Ishikawa (cell line): ENCODE data around the gene CGN.
A peak's percentile ranks its signal among the peaks of the same experiment; 100 is the strongest.

Experiments
- CEBPB ChIP-seq: IDR thresholded peaks from 2 replicates; pipeline ENCODE4 v1.6.1; 2012
- CREB1 ChIP-seq: IDR thresholded peaks from 2 replicates; pipeline ENCODE4 v1.6.1; 2012; ENCODE audit warnings: low read depth
- EGR1 ChIP-seq: IDR thresholded peaks from 2 replicates; pipeline ENCODE4 v1.6.1; 2012
- EP300 ChIP-seq: IDR thresholded peaks from 2 replicates; pipeline ENCODE4 v1.6.1; 2012; ENCODE audit warnings: borderline replicate concordance
- FOXM1 ChIP-seq: IDR thresholded peaks from 2 replicates; pipeline ENCODE4 v1.6.1; 2012; ENCODE audit warnings: low read depth, borderline replicate concordance
- MAX ChIP-seq: IDR thresholded peaks from 2 replicates; pipeline ENCODE4 v1.6.1; 2012
- NFIC ChIP-seq: IDR thresholded peaks from 2 replicates; pipeline ENCODE4 v1.6.1; 2012
- RAD21 ChIP-seq: IDR thresholded peaks from 2 replicates; pipeline ENCODE4 v1.6.1; 2012; ENCODE audit warnings: low read depth
- REST ChIP-seq: IDR thresholded peaks from 2 replicates; pipeline ENCODE4 v1.6.1; 2012; ENCODE audit warnings: low read depth, mild to moderate bottlenecking
- TAF1 ChIP-seq: IDR thresholded peaks from 2 replicates; pipeline ENCODE4 v1.6.1; 2012; ENCODE audit warnings: low read depth, mild to moderate bottlenecking
- TCF12 ChIP-seq: IDR thresholded peaks from 2 replicates; pipeline ENCODE4 v1.6.1; 2012; ENCODE audit warnings: low read depth
- TEAD4 ChIP-seq: IDR thresholded peaks from 2 replicates; pipeline ENCODE4 v1.6.1; 2012
- YY1 ChIP-seq: IDR thresholded peaks from 2 replicates; pipeline ENCODE4 v1.6.1; 2012; ENCODE audit warnings: low read depth
- ZBTB7A ChIP-seq: IDR thresholded peaks from 2 replicates; pipeline ENCODE4 v1.6.1; 2012; ENCODE audit warnings: low read depth
- TF ChIP-seq, protein P1 (sequence below): IDR thresholded peaks from 2 replicates; pipeline ENCODE4 v1.6.1; 2012

The CGN gene

DNA sequence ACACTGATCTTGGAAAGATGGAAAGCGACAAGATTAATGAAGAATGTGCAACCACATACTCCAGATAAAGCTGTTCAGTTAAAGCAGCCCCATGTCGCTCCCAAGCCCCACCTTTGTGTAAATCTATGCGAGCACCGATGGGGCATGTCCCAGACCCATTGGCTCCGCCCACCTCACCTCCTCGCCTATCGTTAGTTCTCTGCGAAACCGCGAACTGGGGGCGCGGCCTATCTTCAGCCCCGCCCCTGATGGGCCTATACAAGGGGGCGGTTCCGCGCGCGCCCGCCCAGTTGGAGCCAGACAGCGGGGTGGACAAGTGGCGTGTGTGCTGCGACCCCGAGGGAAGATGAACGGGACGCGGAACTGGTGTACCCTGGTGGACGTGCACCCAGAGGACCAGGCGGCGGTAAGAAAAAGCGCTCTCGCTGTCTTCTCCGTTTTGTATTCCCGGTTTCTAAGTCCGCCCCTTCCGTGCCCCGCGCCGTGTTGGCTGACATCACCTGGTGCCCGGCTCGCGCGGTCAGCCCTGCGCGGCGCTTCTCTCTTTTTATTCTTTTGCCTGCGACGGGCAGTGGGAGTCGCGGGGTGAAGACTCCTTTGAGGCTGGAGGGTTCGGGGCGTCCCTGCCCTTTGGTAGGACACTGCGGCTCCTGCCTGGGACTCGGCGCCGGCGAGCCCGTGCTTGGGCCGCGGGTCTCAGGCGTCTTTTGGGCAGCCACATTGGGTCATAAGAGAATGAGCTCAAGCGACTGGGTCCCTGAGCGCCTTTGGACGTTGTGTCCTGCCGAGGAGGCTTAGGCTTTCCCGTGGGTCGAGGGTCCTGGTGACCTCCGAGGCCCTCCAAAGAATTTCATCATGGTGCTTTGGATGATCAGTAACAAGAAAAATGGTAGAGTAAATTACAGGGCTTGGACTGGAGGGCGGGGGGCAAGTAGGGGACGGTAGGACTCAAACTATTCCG lies 29.1 kb downstream of the CGN start, which contains the start of gene TUFT1:
TSS of gene TUFT1 (plus strand) at position 289 of the 961 bp plus-strand sequence. CDS start at position 347, 58 bp downstream.
- peak; percentile 6; the same call in 1 of the 2 replicates for TF ChIP-seq NFIC
- TF ChIP-seq ZBTB7A: no peak
- TF ChIP-seq TAF1: peak; percentile 62
- no peak for TF ChIP-seq TCF12

GRCh38 chr1:151540982-151541377 lies 29.8 kb downstream of the CGN start:
- TF ChIP-seq CEBPB (no peak), RAD21 (no peak), MAX (no peak), YY1 (no peak)

GRCh38 chr1:151541752-151542151 lies 30.6 kb downstream of the CGN start:
- TF ChIP-seq, protein P1, sequence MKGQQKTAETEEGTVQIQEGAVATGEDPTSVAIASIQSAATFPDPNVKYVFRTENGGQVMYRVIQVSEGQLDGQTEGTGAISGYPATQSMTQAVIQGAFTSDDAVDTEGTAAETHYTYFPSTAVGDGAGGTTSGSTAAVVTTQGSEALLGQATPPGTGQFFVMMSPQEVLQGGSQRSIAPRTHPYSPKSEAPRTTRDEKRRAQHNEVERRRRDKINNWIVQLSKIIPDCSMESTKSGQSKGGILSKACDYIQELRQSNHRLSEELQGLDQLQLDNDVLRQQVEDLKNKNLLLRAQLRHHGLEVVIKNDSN: no peak
- TF ChIP-seq NFIC (no peak), FOXM1 (no peak), ZBTB7A (no peak), CREB1 (no peak), MAX (no peak), TEAD4 (no peak), EGR1 (no peak), YY1 (no peak), REST (no peak), RAD21 (no peak)

GRCh38 chr1:151542710-151543129 lies 31.5 kb downstream of the CGN start:
- TF ChIP-seq TCF12 (peak; percentile 68), CREB1 (no peak), TEAD4 (peak; percentile 52), YY1 (no peak), EGR1 (no peak), RAD21 (no peak), TAF1 (no peak), EP300 (peak; percentile 58; the same call in 1 of the 2 replicates), NFIC (peak; percentile 77), ZBTB7A (no peak), REST (no peak), FOXM1 (no peak), MAX (no peak), CEBPB (peak; percentile 17; the same call in 1 of the 2 replicates)
- TF ChIP-seq, protein P1: no peak

DNA sequence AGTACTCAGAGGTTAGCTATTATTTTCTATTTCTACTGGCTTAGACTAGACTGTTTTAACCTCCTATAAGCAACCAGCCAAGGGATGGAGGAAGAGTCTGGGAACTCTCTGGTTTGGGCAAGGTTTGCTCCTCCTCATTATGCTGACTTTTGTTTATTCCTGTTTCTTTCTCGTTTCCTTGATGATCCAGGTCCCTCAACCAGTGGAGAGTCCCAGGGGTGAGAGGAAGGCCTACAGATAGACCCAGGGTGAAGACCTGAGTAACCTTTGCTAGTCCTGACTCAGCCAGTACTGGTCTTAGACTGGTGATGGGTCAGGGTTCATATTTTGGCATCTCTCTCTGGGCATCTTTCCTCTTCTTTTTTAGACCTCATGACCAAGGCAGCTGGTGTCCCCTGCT lies 34.4 kb downstream of the CGN start:
- TF ChIP-seq YY1 (no peak), NFIC (no peak), TCF12 (no peak), FOXM1 (no peak), CEBPB (no peak), RAD21 (no peak), CREB1 (no peak)
